Stimulated activated CD4-positive, alpha-beta T cell treated with anti-CD3 and anti-CD28 coated beads, Interleukin-1b, Interleukin-23, amount 100 ng/mL, for 48 hours (primary cell): ENCODE measurements around the gene ANKS1A.

Experiments used
- DNase-seq: peaks from one replicate; pipeline ENCODE4 v3.0.0-alpha.2; 2020

ANKS1A gene

GRCh38 chr6:35043381-35044130, 154.5 kb downstream of the ANKS1A start:
- no peak for DNase-seq

- DNase-seq, result no peak
Observed at GRCh38 chr6:35044145-35044745, 155.2 kb downstream of the ANKS1A start.

- DNase-seq, result no peak
Observed at GRCh38 chr6:35044761-35045421, 155.8 kb downstream of the ANKS1A start.

GRCh38 chr6:35046103-35046502, 157.0 kb downstream of the ANKS1A start:
- no peak for DNase-seq

- no peak for DNase-seq
Observed at GRCh38 chr6:35046862-35047261, 157.8 kb downstream of the ANKS1A start.

GRCh38 chr6:35047265-35048011, 158.4 kb downstream of the ANKS1A start:
- no peak for DNase-seq

GRCh38 chr6:35048031-35048613, 159.1 kb downstream of the ANKS1A start:
- DNase-seq, result no peak

- peak; percentile 12 for DNase-seq
Observed at GRCh38 chr6:35048631-35049083, 159.6 kb downstream of the ANKS1A start.

- no peak for DNase-seq
Observed at GRCh38 chr6:35049156-35049735, 160.2 kb downstream of the ANKS1A start.

GRCh38 chr6:35049900-35050756, 161.1 kb downstream of the ANKS1A start:
- no peak for DNase-seq

GRCh38 chr6:35050757-35051330, 161.8 kb downstream of the ANKS1A start:
- no peak for DNase-seq

GRCh38 chr6:35051396-35051795, 162.3 kb downstream of the ANKS1A start:
- DNase-seq, result no peak

GRCh38 chr6:35051997-35052583, 163.0 kb downstream of the ANKS1A start:
- DNase-seq, result no peak

- DNase-seq, result no peak
Observed at GRCh38 chr6:35052694-35053565, 163.9 kb downstream of the ANKS1A start.

- DNase-seq, result no peak
Observed at GRCh38 chr6:35053701-35054100, 164.6 kb downstream of the ANKS1A start.

- DNase-seq, result no peak
Observed at GRCh38 chr6:35054106-35054742, 165.2 kb downstream of the ANKS1A start.

GRCh38 chr6:35054743-35055130, 165.7 kb downstream of the ANKS1A start:
- DNase-seq, result no peak

- no peak for DNase-seq
Observed at GRCh38 chr6:35055891-35056290, 166.8 kb downstream of the ANKS1A start.

- no peak for DNase-seq
Observed at GRCh38 chr6:35056952-35057351, 167.9 kb downstream of the ANKS1A start.
